ENCODE measurements around the gene FGFR3.

Gene FGFR3

GRCh38 chr4:1807332-1807777, 14.3 kb downstream of the FGFR3 start:
- Histone ChIP-seq H3K4me3 (IDR thresholded peaks at IDR 0.05; ENCODE audit: insufficient read depth, low read depth, low read length) (no peak overlapping the region), H3K4me1 (ENCODE audit: low read depth, poor library complexity, severe bottlenecking) (no peaks in the 10 kb centered on the region), H2AFZ (ENCODE audit: low read depth) (no peak overlapping the region), H3K79me2 (ENCODE audit: insufficient read depth, low read depth) (no peaks in the 10 kb centered on the region), H3K4me2 (no peak overlapping the region), H3K27me3 (ENCODE audit: insufficient read depth, low read depth) (no peaks in the 10 kb centered on the region), H3K36me3 (ENCODE audit: insufficient read depth) (no peaks in the 10 kb centered on the region), H4K20me1 (ENCODE audit: insufficient read depth) (no peaks in the 10 kb centered on the region), H3K27ac (no peak overlapping the region), H3K9ac (no peak overlapping the region)
- TF ChIP-seq CTCF (conservative IDR thresholded peaks at IDR 0.05; ENCODE audit: low read depth, low read length): no peak

GRCh38 chr4:1808396-1808795, 15.3 kb downstream of the FGFR3 start:
- H3K9ac ChIP-seq: no peak overlapping the region
- no peaks in the 10 kb centered on the region for H4K20me1 ChIP-seq (ENCODE audit: insufficient read depth)
- no peaks in the 10 kb centered on the region for H3K4me1 ChIP-seq (ENCODE audit: low read depth, poor library complexity, severe bottlenecking)
- H3K79me2 ChIP-seq (ENCODE audit: insufficient read depth, low read depth): no peaks in the 10 kb centered on the region
- H3K27ac ChIP-seq: peak overlapping the region; percentile 39; the same call in 1 of the 2 replicates
- no peaks in the 10 kb centered on the region for H3K36me3 ChIP-seq (ENCODE audit: insufficient read depth)
- no peaks in the 10 kb centered on the region for H3K27me3 ChIP-seq (ENCODE audit: insufficient read depth, low read depth)
- H3K4me3 ChIP-seq (IDR thresholded peaks at IDR 0.05; ENCODE audit: insufficient read depth, low read depth, low read length): no peak overlapping the region
- no peak overlapping the region for H2AFZ ChIP-seq (ENCODE audit: low read depth)
- TF ChIP-seq CTCF (conservative IDR thresholded peaks at IDR 0.05; ENCODE audit: low read depth, low read length): no peak
- no peak overlapping the region for H3K4me2 ChIP-seq

- H3K9ac ChIP-seq: no peak overlapping the region
- no peaks in the 10 kb centered on the region for H3K27me3 ChIP-seq (ENCODE audit: insufficient read depth, low read depth)
- H3K4me2 ChIP-seq: no peak overlapping the region
- peak overlapping the region; percentile 39 for H3K27ac ChIP-seq
- TF ChIP-seq CTCF (conservative IDR thresholded peaks at IDR 0.05; ENCODE audit: low read depth, low read length): no peak
- no peak overlapping the region for H3K4me3 ChIP-seq (IDR thresholded peaks at IDR 0.05; ENCODE audit: insufficient read depth, low read depth, low read length)
- H2AFZ ChIP-seq (ENCODE audit: low read depth): no peak overlapping the region
- H3K79me2 ChIP-seq (ENCODE audit: insufficient read depth, low read depth): no peaks in the 10 kb centered on the region
- H4K20me1 ChIP-seq (ENCODE audit: insufficient read depth): no peaks in the 10 kb centered on the region
- no peaks in the 10 kb centered on the region for H3K36me3 ChIP-seq (ENCODE audit: insufficient read depth)
- H3K4me1 ChIP-seq (ENCODE audit: low read depth, poor library complexity, severe bottlenecking): no peaks in the 10 kb centered on the region
Measured at GRCh38 chr4:1808851-1809753, 16.0 kb downstream of the FGFR3 start.

- Histone ChIP-seq H3K4me2 (no peak overlapping the region), H3K4me1 (ENCODE audit: low read depth, poor library complexity, severe bottlenecking) (no peaks in the 10 kb centered on the region), H3K27me3 (ENCODE audit: insufficient read depth, low read depth) (no peaks in the 10 kb centered on the region), H2AFZ (ENCODE audit: low read depth) (no peak overlapping the region), H3K27ac (peak overlapping the region; percentile 39), H3K79me2 (ENCODE audit: insufficient read depth, low read depth) (no peaks in the 10 kb centered on the region), H3K9ac (no peak overlapping the region), H3K4me3 (IDR thresholded peaks at IDR 0.05; ENCODE audit: insufficient read depth, low read depth, low read length) (no peak overlapping the region), H3K36me3 (ENCODE audit: insufficient read depth) (no peaks in the 10 kb centered on the region), H4K20me1 (ENCODE audit: insufficient read depth) (no peaks in the 10 kb centered on the region)
- TF ChIP-seq CTCF (conservative IDR thresholded peaks at IDR 0.05; ENCODE audit: low read depth, low read length): peak; percentile 91
Measured at GRCh38 chr4:1809754-1810502, 16.8 kb downstream of the FGFR3 start.
